ENCODE data around the gene PLXNA2.

The PLXNA2 gene

GRCh38 chr1:208057056-208057455, 187.1 kb downstream of the PLXNA2 start:
- ATAC-seq: no peak
- no peaks in the 10 kb centered on the region for H3K27me3 Mint-ChIP-seq
- H3K4me3 Mint-ChIP-seq: no peak overlapping the region
- no peaks in the 10 kb centered on the region for H3K36me3 Mint-ChIP-seq (ENCODE audit: low read depth)
- DNase-seq: no peak
- no peaks in the 10 kb centered on the region for H3K9me3 Mint-ChIP-seq
- H3K27ac Mint-ChIP-seq: no peak overlapping the region
- no peaks in the 10 kb centered on the region for H3K4me1 Mint-ChIP-seq

- DNase-seq (no peak), ATAC-seq (no peak)
- Mint-ChIP-seq H3K4me3 (no peak overlapping the region), H3K4me1 (no peaks in the 10 kb centered on the region), H3K27ac (no peak overlapping the region), H3K36me3 (ENCODE audit: low read depth) (no peaks in the 10 kb centered on the region), H3K9me3 (no peaks in the 10 kb centered on the region), H3K27me3 (no peaks in the 10 kb centered on the region)
These were observed 188.6 kb downstream of the PLXNA2 start for GRCh38 chr1:208055535-208055934.

GRCh38 chr1:208054911-208055379, 189.2 kb downstream of the PLXNA2 start:
- Mint-ChIP-seq H3K4me3 (no peak overlapping the region), H3K27me3 (no peaks in the 10 kb centered on the region), H3K4me1 (no peaks in the 10 kb centered on the region), H3K27ac (no peak overlapping the region), H3K9me3 (no peaks in the 10 kb centered on the region), H3K36me3 (ENCODE audit: low read depth) (no peaks in the 10 kb centered on the region)
- ATAC-seq (no peak), DNase-seq (no peak)

- no peak for ATAC-seq
- Mint-ChIP-seq H3K9me3 (no peaks in the 10 kb centered on the region), H3K27me3 (no peaks in the 10 kb centered on the region), H3K4me3 (no peak overlapping the region), H3K4me1 (no peaks in the 10 kb centered on the region), H3K36me3 (ENCODE audit: low read depth) (no peaks in the 10 kb centered on the region), H3K27ac (no peak overlapping the region)
- no peak for DNase-seq
These were observed 189.7 kb downstream of the PLXNA2 start for GRCh38 chr1:208054485-208054884.

GRCh38 chr1:208053661-208054060, 190.5 kb downstream of the PLXNA2 start:
- Mint-ChIP-seq H3K4me1 (no peaks in the 10 kb centered on the region), H3K27ac (no peak overlapping the region), H3K4me3 (no peak overlapping the region), H3K9me3 (no peaks in the 10 kb centered on the region), H3K36me3 (ENCODE audit: low read depth) (no peaks in the 10 kb centered on the region), H3K27me3 (no peaks in the 10 kb centered on the region)
- ATAC-seq (no peak), DNase-seq (no peak)

- Mint-ChIP-seq H3K4me1 (no peaks in the 10 kb centered on the region), H3K4me3 (no peak overlapping the region), H3K9me3 (no peaks in the 10 kb centered on the region), H3K36me3 (ENCODE audit: low read depth) (no peaks in the 10 kb centered on the region), H3K27ac (no peak overlapping the region), H3K27me3 (no peaks in the 10 kb centered on the region)
- DNase-seq (no peak), ATAC-seq (no peak)
These were observed 191.2 kb downstream of the PLXNA2 start for GRCh38 chr1:208052926-208053407.

- H3K4me3 Mint-ChIP-seq: no peak overlapping the region
- no peak overlapping the region for H3K27ac Mint-ChIP-seq
- H3K4me1 Mint-ChIP-seq: no peaks in the 10 kb centered on the region
- H3K36me3 Mint-ChIP-seq (ENCODE audit: low read depth): no peaks in the 10 kb centered on the region
- ATAC-seq: no peak
- DNase-seq: no peak
- H3K27me3 Mint-ChIP-seq: no peaks in the 10 kb centered on the region
- no peaks in the 10 kb centered on the region for H3K9me3 Mint-ChIP-seq
These were observed 192.0 kb downstream of the PLXNA2 start for GRCh38 chr1:208052135-208052534.

DNA sequence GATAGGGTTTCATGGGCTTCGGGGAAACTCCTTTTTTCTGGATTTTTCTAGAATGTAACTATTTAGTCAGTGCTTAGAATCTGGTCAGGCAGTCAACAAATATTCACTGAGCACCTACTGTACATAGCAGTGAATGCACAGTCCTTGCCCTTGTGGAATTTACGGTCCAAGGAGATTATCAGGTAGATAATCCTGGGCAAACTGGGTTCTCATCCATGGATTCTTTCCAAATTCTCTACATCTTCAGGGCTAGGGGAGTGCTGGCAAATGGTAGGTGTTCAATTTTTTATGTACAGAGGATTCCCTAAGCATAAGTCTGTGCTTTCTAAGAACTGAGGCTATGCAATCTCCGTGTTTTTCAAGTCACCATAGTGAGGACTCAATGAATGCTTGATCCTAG, 192.5 kb downstream of the PLXNA2 start:
- Mint-ChIP-seq H3K27me3 (no peaks in the 10 kb centered on the region), H3K9me3 (no peaks in the 10 kb centered on the region), H3K36me3 (ENCODE audit: low read depth) (no peaks in the 10 kb centered on the region), H3K27ac (no peak overlapping the region), H3K4me1 (no peaks in the 10 kb centered on the region), H3K4me3 (no peak overlapping the region)
- DNase-seq: no peak
- ATAC-seq: no peak

GRCh38 chr1:208048904-208049303, 195.3 kb downstream of the PLXNA2 start:
- no peaks in the 10 kb centered on the region for H3K4me1 Mint-ChIP-seq
- H3K27ac Mint-ChIP-seq: no peak overlapping the region
- no peak overlapping the region for H3K4me3 Mint-ChIP-seq
- no peaks in the 10 kb centered on the region for H3K27me3 Mint-ChIP-seq
- no peaks in the 10 kb centered on the region for H3K36me3 Mint-ChIP-seq (ENCODE audit: low read depth)
- no peaks in the 10 kb centered on the region for H3K9me3 Mint-ChIP-seq
- ATAC-seq (no peak), DNase-seq (no peak)

GRCh38 chr1:208047975-208048374, 196.2 kb downstream of the PLXNA2 start:
- Mint-ChIP-seq H3K9me3 (no peaks in the 10 kb centered on the region), H3K4me3 (no peak overlapping the region), H3K36me3 (ENCODE audit: low read depth) (no peaks in the 10 kb centered on the region), H3K27ac (no peak overlapping the region), H3K27me3 (no peaks in the 10 kb centered on the region), H3K4me1 (no peaks in the 10 kb centered on the region)
- no peak for ATAC-seq
- no peak for DNase-seq

DNA sequence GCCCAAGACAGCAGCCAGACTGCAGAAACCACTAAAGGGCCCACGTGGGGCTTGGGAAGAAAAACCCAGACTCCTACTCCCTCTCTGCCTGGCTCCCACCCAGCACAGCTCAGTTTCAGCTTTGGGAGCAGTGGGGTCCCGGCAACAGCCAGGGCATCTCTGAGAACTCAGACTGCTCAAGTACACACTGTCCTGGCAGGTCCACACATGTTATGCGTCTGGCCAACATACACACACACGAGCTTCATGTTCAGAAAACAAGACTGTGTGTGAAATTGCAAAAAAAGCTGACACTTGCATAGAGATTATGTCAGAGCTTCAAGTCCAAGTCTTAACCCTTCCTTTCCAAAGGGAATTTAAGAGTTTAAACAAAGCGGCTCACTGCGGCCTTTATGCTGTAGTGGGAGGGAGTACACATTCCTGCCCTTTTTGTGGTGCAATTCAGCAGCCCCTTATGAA, 196.7 kb downstream of the PLXNA2 start:
- no peaks in the 10 kb centered on the region for H3K27me3 Mint-ChIP-seq
- ATAC-seq: no peak
- no peaks in the 10 kb centered on the region for H3K4me1 Mint-ChIP-seq
- H3K4me3 Mint-ChIP-seq: no peak overlapping the region
- no peaks in the 10 kb centered on the region for H3K9me3 Mint-ChIP-seq
- DNase-seq: no peak
- H3K27ac Mint-ChIP-seq: no peak overlapping the region
- H3K36me3 Mint-ChIP-seq (ENCODE audit: low read depth): no peaks in the 10 kb centered on the region

DNA sequence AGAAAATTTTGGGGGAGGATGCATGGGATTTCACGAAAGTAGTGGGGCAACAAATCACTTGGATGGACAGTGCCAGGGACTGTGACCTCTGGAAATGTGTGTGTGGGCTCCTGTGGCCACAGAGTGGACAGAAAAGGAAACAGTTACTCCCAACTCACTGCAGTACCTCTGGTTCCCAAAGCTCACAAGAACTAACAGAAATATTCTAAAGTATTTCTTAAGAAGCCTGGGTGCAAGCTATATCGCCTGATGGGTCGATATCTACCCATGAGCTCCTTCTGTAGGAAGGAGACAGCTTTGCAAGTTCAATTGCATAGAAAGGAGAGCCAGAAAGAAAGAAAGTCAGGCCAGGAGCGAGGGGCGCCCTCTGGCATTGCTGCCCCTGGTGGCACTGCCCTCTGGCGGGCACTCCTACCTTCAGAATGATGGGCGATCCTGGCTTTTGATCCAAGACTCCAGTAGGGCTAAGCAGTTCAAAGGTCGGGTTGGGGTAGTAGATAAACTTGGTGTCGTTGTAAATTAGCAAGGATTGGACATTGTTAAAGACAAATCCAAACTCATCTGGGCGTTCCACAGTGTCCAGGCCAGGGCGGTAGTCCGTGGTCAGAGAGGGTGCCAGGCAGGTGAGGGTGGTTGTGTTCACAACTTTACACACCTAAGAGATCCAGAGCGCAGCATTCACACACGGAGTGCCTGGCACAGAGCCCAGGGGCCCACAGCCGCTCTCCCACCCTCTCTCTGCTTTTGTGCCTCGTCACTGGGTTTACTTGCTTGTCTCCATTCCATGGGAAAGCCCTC, 198.5 kb downstream of the PLXNA2 start:
- no peak overlapping the region for H3K27ac Mint-ChIP-seq
- no peaks in the 10 kb centered on the region for H3K36me3 Mint-ChIP-seq (ENCODE audit: low read depth)
- H3K4me3 Mint-ChIP-seq: no peak overlapping the region
- H3K4me1 Mint-ChIP-seq: no peaks in the 10 kb centered on the region
- ATAC-seq: no peak
- DNase-seq: no peak
- H3K27me3 Mint-ChIP-seq: no peaks in the 10 kb centered on the region
- no peaks in the 10 kb centered on the region for H3K9me3 Mint-ChIP-seq

GRCh38 chr1:208044589-208045462, 199.4 kb downstream of the PLXNA2 start:
- H3K27ac Mint-ChIP-seq: no peak overlapping the region
- ATAC-seq: peak; percentile 35

GRCh38 chr1:208043691-208044181, 200.4 kb downstream of the PLXNA2 start:
- H3K36me3 Mint-ChIP-seq (ENCODE audit: low read depth): no peaks in the 10 kb centered on the region
- ATAC-seq: no peak
- DNase-seq: no peak
- no peak overlapping the region for H3K4me3 Mint-ChIP-seq
- no peaks in the 10 kb centered on the region for H3K4me1 Mint-ChIP-seq
- no peak overlapping the region for H3K27ac Mint-ChIP-seq
- H3K9me3 Mint-ChIP-seq: no peaks in the 10 kb centered on the region
- no peaks in the 10 kb centered on the region for H3K27me3 Mint-ChIP-seq

More at GRCh38 chr1:208044589-208045462, 199.4 kb downstream of the PLXNA2 start:
- Mint-ChIP-seq H3K4me3 (no peak overlapping the region), H3K9me3 (no peaks in the 10 kb centered on the region), H3K27me3 (no peaks in the 10 kb centered on the region), H3K4me1 (no peaks in the 10 kb centered on the region), H3K36me3 (ENCODE audit: low read depth) (no peaks in the 10 kb centered on the region)
- DNase-seq: no peak

DNA sequence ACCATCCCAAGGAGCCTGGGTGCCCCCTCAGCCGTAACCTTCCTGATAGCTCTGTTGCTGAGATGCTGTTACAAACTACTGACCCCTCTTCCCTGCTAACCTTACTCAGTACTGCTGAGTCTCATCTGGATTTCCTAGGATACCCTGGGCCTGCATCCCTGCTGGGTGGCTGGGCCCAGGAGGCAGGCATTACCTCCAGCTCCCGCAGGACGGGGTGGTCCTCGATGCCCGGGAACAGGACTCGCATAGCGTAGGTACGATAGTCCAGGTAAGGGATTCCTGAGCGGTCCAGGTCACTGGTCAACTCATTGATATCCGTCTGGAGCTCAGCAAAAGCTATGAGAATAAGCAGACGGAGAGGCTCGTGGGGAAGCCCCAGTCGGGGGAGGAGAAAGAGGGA, 201.3 kb downstream of the PLXNA2 start:
- Mint-ChIP-seq H3K27ac (no peak overlapping the region), H3K27me3 (no peaks in the 10 kb centered on the region), H3K4me3 (no peak overlapping the region), H3K36me3 (ENCODE audit: low read depth) (no peaks in the 10 kb centered on the region), H3K4me1 (no peaks in the 10 kb centered on the region), H3K9me3 (no peaks in the 10 kb centered on the region)
- DNase-seq: no peak
- ATAC-seq: no peak
